Right kidney (tissue), 1 donor: ENCODE results near the gene TTL.
"Not testable (repeated sequence)": the region's sequence is repeated elsewhere in the genome, so short reads cannot be mapped to it uniquely, and the experiment has no call there.

Source experiments
- DNase-seq: peaks from one replicate; pipeline ENCODE4 v3.0.0-alpha.2; 2016

The TTL gene

GRCh38 chr2:112472547-112473263 lies 9.3 kb upstream of the TTL start:
- no peak for DNase-seq

- no peak for DNase-seq
Observed at GRCh38 chr2:112474844-112475486, 7.0 kb upstream of the TTL start.

- no peak for DNase-seq
Observed at GRCh38 chr2:112476434-112476833, 5.5 kb upstream of the TTL start.

- DNase-seq, result no peak
Observed at GRCh38 chr2:112480530-112481049, 1.4 kb upstream of the TTL start.

- peak; percentile 90 for DNase-seq
Observed at GRCh38 chr2:112481050-112481527, 867 bp upstream of the TTL start.

GRCh38 chr2:112482309-112483041 lies 519 bp downstream of the TTL start:
- DNase-seq, result peak; percentile 85

GRCh38 chr2:112483042-112483473 lies 1.1 kb downstream of the TTL start:
- no peak for DNase-seq

GRCh38 chr2:112483831-112484230 lies 1.9 kb downstream of the TTL start:
- no peak for DNase-seq

GRCh38 chr2:112485849-112486248 lies 3.9 kb downstream of the TTL start:
- no peak for DNase-seq

- no peak for DNase-seq
Observed at GRCh38 chr2:112486895-112487294, 4.9 kb downstream of the TTL start.

- no peak for DNase-seq
Observed at GRCh38 chr2:112487444-112487961, 5.5 kb downstream of the TTL start.

GRCh38 chr2:112488201-112488600 lies 6.2 kb downstream of the TTL start:
- DNase-seq, result no peak

GRCh38 chr2:112491946-112492345 lies 10.0 kb downstream of the TTL start:
- DNase-seq, result no peak

GRCh38 chr2:112493048-112493447 lies 11.1 kb downstream of the TTL start:
- no peak for DNase-seq

GRCh38 chr2:112493858-112494648 lies 12.1 kb downstream of the TTL start:
- DNase-seq, result no peak

- no peak for DNase-seq
Observed at GRCh38 chr2:112494828-112495227, 12.9 kb downstream of the TTL start.

GRCh38 chr2:112495878-112496277 lies 13.9 kb downstream of the TTL start:
- DNase-seq, result not testable (repeated sequence)

GRCh38 chr2:112500850-112501484 lies 19.0 kb downstream of the TTL start:
- not testable (repeated sequence) for DNase-seq

GRCh38 chr2:112509239-112509998 lies 27.5 kb downstream of the TTL start:
- DNase-seq, result not testable (repeated sequence)

GRCh38 chr2:112516801-112517200 lies 34.8 kb downstream of the TTL start:
- DNase-seq, result no peak

GRCh38 chr2:112518807-112519206 lies 36.9 kb downstream of the TTL start:
- no peak for DNase-seq
